GM23338 (cell line): ENCODE measurements around the gene UNC5C. TPM values are rescaled to one million over a fixed set of nuclear protein-coding genes. Genes with fewer than 3 reads are reported as not detected.

Source experiments
- ATAC-seq: fragments of 200-7000 bp; cut with Tn5 transposase; 3 replicates; pipeline ENCODE4 v1.9.1; 2020
- DNase-seq: peaks from one replicate; pipeline ENCODE4 v3.0.0-alpha.2; 2015; ENCODE audit warnings: low spot score
- H2AFZ ChIP-seq: fragments of 200-600 bp; sonication (generic); 2 replicates; pipeline ENCODE4 v1.8.0; 2016; ENCODE audit warnings: antibody characterized with exemption, mild to moderate bottlenecking, moderate library complexity
- H3F3A ChIP-seq: fragments of 200-600 bp; sonication (generic); replicated peaks from 2 replicates; pipeline ENCODE4 v1.8.0; 2017; ENCODE audit warnings: antibody characterized with exemption, mixed run types, low read depth
- H3K27ac ChIP-seq: fragments of 200-600 bp; sonication (generic); 2 replicates; pipeline ENCODE4 v1.6.1; 2016; ENCODE audit warnings: low read depth
- H3K27me3 ChIP-seq: fragments of 200-600 bp; sonication (generic); 2 replicates; pipeline ENCODE4 v1.8.0; 2016; ENCODE audit warnings: mild to moderate bottlenecking, mixed run types, moderate library complexity; ENCODE audit not compliant: insufficient read depth
- H3K36me3 ChIP-seq: fragments of 200-600 bp; sonication (generic); 2 replicates; pipeline ENCODE4 v1.8.0; 2016; ENCODE audit warnings: mild to moderate bottlenecking; ENCODE audit not compliant: insufficient read depth
- H3K4me1 ChIP-seq: fragments of 200-600 bp; sonication (generic); 2 replicates; pipeline ENCODE4 v1.8.0; 2016; ENCODE audit warnings: mild to moderate bottlenecking, moderate library complexity; ENCODE audit not compliant: insufficient read depth
- H3K4me2 ChIP-seq: fragments of 200-600 bp; sonication (generic); 2 replicates; pipeline ENCODE4 v1.7.1; 2017; ENCODE audit warnings: mixed run types
- H3K4me3 ChIP-seq: fragments of 200-600 bp; sonication (generic); 2 replicates; pipeline ENCODE4 v1.6.1; 2016; ENCODE audit warnings: mixed run types
- H3K79me2 ChIP-seq: fragments of 200-600 bp; sonication (generic); replicated peaks from 2 replicates; pipeline ENCODE4 v1.8.0; 2017; ENCODE audit warnings: mild to moderate bottlenecking; ENCODE audit not compliant: insufficient read depth
- H3K9me2 ChIP-seq: fragments of 200-600 bp; sonication (generic); 2 replicates; pipeline ENCODE4 v1.8.0; 2017; ENCODE audit not compliant: insufficient read depth
- H4K20me1 ChIP-seq: fragments of 200-600 bp; sonication (generic); replicated peaks from 2 replicates; pipeline ENCODE4 v1.8.0; 2017; ENCODE audit warnings: mild to moderate bottlenecking; ENCODE audit not compliant: insufficient read depth
- H3K27ac Mint-ChIP-seq: 2 replicates; pipeline ENCODE4 v1.8.0; 2020; ENCODE audit warnings: inconsistent platforms, mild to moderate bottlenecking, moderate library complexity, mixed read lengths
- H3K27me3 Mint-ChIP-seq: 3 replicates; pipeline ENCODE4 v1.8.0; 2022; ENCODE audit warnings: low read depth, mild to moderate bottlenecking, moderate library complexity, mixed read lengths, inconsistent platforms; ENCODE audit not compliant: insufficient read depth, poor library complexity
- H3K36me3 Mint-ChIP-seq: 3 replicates; pipeline ENCODE4 v1.8.0; 2021; ENCODE audit warnings: low read depth, mild to moderate bottlenecking, inconsistent platforms, moderate library complexity, mixed read lengths
- H3K4me1 Mint-ChIP-seq: 3 replicates; pipeline ENCODE4 v1.8.0; 2020; ENCODE audit warnings: mild to moderate bottlenecking, inconsistent platforms, mixed read lengths
- H3K4me3 Mint-ChIP-seq: 3 replicates; pipeline ENCODE4 v1.8.0; 2021; ENCODE audit warnings: moderate library complexity, mild to moderate bottlenecking, inconsistent platforms, mixed read lengths
- H3K9me3 Mint-ChIP-seq: 3 replicates; pipeline ENCODE4 v1.8.0; 2020; ENCODE audit warnings: moderate library complexity, mild to moderate bottlenecking, inconsistent platforms, mixed read lengths
- CREB1 ChIP-seq: fragments of 250-450 bp; sonication (Bioruptor Pico); IDR thresholded peaks from 2 replicates; pipeline ENCODE4 v1.5.0; 2020; ENCODE audit warnings: low read depth, mild to moderate bottlenecking, moderate library complexity
- EZH2 ChIP-seq: fragments of 200-600 bp; sonication (generic); IDR thresholded peaks from one replicate; pipeline ENCODE4 v1.8.0; 2017; ENCODE audit warnings: antibody characterized with exemption, mild to moderate bottlenecking, low read depth; ENCODE audit not compliant: unreplicated experiment
- EZH2phosphoT487 ChIP-seq: fragments of 200-600 bp; sonication (generic); IDR thresholded peaks from one replicate; pipeline ENCODE4 v1.8.1; 2018; ENCODE audit warnings: antibody characterized with exemption; ENCODE audit not compliant: unreplicated experiment
- JUNB ChIP-seq: IDR thresholded peaks from one replicate; pipeline ENCODE4 v1.6.1; 2016; ENCODE audit warnings: antibody characterized with exemption; ENCODE audit not compliant: unreplicated experiment
- NANOG ChIP-seq: IDR thresholded peaks from 2 replicates; pipeline ENCODE4 v1.6.1; 2016; ENCODE audit warnings: antibody characterized with exemption, borderline replicate concordance
- POLR2AphosphoS5 ChIP-seq: IDR thresholded peaks from 2 replicates; pipeline ENCODE4 v1.6.1; 2016; ENCODE audit warnings: antibody characterized with exemption, low read depth
- REST ChIP-seq: IDR thresholded peaks from one replicate; pipeline ENCODE4 v1.6.1; 2018; ENCODE audit warnings: antibody characterized with exemption; ENCODE audit not compliant: unreplicated experiment
- STAT1 ChIP-seq: IDR thresholded peaks from one replicate; pipeline ENCODE4 v1.6.1; 2016; ENCODE audit warnings: antibody characterized with exemption; ENCODE audit not compliant: unreplicated experiment
- ZNF114 ChIP-seq: fragments of 250-450 bp; sonication (Bioruptor Pico); IDR thresholded peaks from 2 replicates; pipeline ENCODE4 v1.5.0; 2020; ENCODE audit warnings: mild to moderate bottlenecking, moderate library complexity
- ZNF331 ChIP-seq: fragments of 250-450 bp; sonication (Bioruptor Pico); IDR thresholded peaks from 2 replicates; pipeline ENCODE4 v1.5.0; 2020; ENCODE audit warnings: low read depth, mild to moderate bottlenecking, moderate library complexity
- polyA plus RNA-seq: library from polyadenylated mRNA; unstranded; fragments of >200 nt; fragmentation: Nextera tagmentation; extraction: Ambion mirVana; gene quantifications from 2 replicates; pipeline ENCODE4 v1.2.1, GENCODE V29; 2016
- total RNA-seq: library from RNA; depleted of rRNA; stranded (reverse); fragments of >200 nt; shearing (Covaris generic); gene quantifications from 2 replicates; pipeline ENCODE4 v1.2.3, GENCODE V29; 2014
- TF ChIP-seq, protein P1 (sequence below), 2 experiments: fragments of 200-600 bp in 1 of 2; sonication (generic) in 1 of 2; conservative IDR thresholded peaks; 2 replicates each; pipeline versions ENCODE4 v1.5.1 to v1.6.1; 2016 to 2017; ENCODE audit warnings: antibody characterized with exemption in 2 of 2, low read depth in 2 of 2, mild to moderate bottlenecking in 2 of 2, moderate library complexity in 1 of 2
- TF ChIP-seq, protein P2 (sequence below): IDR thresholded peaks from 2 replicates; pipeline ENCODE4 v1.6.1; 2016; ENCODE audit warnings: antibody characterized with exemption
- TF ChIP-seq, protein P3 (sequence below): fragments of 250-450 bp; sonication (Bioruptor Pico); IDR thresholded peaks from 2 replicates; pipeline ENCODE4 v1.5.0; 2020; ENCODE audit warnings: mild to moderate bottlenecking, moderate library complexity

The UNC5C gene
- total and polyA plus RNA-seq, 2 experiments from 2014 or later, result 0.08 to 0.21 TPM

DNA sequence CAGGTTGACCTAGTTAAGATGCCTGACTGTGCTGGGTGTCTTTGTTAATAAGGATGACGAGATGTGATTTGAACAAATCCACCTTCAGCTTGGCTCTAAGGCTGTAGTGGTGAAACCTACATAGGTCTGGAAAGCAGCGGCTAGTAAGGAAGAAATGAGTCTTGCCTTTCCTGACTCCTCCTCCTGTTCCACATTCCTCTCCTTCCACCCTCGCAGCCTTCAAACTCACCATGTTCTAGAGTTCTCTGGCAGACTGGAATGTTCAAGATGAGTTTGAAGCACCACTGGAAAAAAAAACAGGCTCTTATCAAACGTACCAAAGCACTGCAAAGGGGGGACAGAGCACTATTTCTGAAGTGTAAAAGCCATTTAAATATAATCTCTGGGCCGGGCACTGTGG is 395.6 kb downstream of the UNC5C start:
- Mint-ChIP-seq H3K4me3 (no peak overlapping the region), H3K27ac (no peak overlapping the region), H3K36me3 (no peaks in the 10 kb centered on the region), H3K27me3 (peaks cover 2% of the 10 kb centered on the region), H3K4me1 (peaks cover 2% of the 10 kb centered on the region; the same call in 1 of the 3 replicates), H3K9me3 (no peaks in the 10 kb centered on the region)
- Histone ChIP-seq H3K27ac (no peak overlapping the region), H3F3A (no peaks in the 10 kb centered on the region), H3K4me3 (no peak overlapping the region), H3K27me3 (no peaks in the 10 kb centered on the region), H3K9me2 (no peaks in the 10 kb centered on the region), H3K4me1 (no peaks in the 10 kb centered on the region), H3K79me2 (no peaks in the 10 kb centered on the region), H3K36me3 (no peaks in the 10 kb centered on the region), H2AFZ (no peak overlapping the region), H4K20me1 (no peaks in the 10 kb centered on the region), H3K4me2 (no peak overlapping the region)
- DNase-seq, result no peak
- TF ChIP-seq, protein P1, sequence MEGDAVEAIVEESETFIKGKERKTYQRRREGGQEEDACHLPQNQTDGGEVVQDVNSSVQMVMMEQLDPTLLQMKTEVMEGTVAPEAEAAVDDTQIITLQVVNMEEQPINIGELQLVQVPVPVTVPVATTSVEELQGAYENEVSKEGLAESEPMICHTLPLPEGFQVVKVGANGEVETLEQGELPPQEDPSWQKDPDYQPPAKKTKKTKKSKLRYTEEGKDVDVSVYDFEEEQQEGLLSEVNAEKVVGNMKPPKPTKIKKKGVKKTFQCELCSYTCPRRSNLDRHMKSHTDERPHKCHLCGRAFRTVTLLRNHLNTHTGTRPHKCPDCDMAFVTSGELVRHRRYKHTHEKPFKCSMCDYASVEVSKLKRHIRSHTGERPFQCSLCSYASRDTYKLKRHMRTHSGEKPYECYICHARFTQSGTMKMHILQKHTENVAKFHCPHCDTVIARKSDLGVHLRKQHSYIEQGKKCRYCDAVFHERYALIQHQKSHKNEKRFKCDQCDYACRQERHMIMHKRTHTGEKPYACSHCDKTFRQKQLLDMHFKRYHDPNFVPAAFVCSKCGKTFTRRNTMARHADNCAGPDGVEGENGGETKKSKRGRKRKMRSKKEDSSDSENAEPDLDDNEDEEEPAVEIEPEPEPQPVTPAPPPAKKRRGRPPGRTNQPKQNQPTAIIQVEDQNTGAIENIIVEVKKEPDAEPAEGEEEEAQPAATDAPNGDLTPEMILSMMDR (conservative IDR thresholded peaks at IDR 0.05; ENCODE audit: low read depth in 2 of 2), result no peak
- TF ChIP-seq POLR2AphosphoS5 (no peak), CREB1 (CRISPR knock-in tag) (no peak), ZNF114 (CRISPR knock-in tag) (no peak), NANOG (no peak), EZH2 (no peak), ZNF331 (CRISPR knock-in tag) (no peak), JUNB (no peak), EZH2phosphoT487 (no peak), STAT1 (no peak), REST (no peak)
- TF ChIP-seq, protein P2, sequence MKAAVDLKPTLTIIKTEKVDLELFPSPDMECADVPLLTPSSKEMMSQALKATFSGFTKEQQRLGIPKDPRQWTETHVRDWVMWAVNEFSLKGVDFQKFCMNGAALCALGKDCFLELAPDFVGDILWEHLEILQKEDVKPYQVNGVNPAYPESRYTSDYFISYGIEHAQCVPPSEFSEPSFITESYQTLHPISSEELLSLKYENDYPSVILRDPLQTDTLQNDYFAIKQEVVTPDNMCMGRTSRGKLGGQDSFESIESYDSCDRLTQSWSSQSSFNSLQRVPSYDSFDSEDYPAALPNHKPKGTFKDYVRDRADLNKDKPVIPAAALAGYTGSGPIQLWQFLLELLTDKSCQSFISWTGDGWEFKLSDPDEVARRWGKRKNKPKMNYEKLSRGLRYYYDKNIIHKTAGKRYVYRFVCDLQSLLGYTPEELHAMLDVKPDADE, result no peak
- TF ChIP-seq, protein P3, sequence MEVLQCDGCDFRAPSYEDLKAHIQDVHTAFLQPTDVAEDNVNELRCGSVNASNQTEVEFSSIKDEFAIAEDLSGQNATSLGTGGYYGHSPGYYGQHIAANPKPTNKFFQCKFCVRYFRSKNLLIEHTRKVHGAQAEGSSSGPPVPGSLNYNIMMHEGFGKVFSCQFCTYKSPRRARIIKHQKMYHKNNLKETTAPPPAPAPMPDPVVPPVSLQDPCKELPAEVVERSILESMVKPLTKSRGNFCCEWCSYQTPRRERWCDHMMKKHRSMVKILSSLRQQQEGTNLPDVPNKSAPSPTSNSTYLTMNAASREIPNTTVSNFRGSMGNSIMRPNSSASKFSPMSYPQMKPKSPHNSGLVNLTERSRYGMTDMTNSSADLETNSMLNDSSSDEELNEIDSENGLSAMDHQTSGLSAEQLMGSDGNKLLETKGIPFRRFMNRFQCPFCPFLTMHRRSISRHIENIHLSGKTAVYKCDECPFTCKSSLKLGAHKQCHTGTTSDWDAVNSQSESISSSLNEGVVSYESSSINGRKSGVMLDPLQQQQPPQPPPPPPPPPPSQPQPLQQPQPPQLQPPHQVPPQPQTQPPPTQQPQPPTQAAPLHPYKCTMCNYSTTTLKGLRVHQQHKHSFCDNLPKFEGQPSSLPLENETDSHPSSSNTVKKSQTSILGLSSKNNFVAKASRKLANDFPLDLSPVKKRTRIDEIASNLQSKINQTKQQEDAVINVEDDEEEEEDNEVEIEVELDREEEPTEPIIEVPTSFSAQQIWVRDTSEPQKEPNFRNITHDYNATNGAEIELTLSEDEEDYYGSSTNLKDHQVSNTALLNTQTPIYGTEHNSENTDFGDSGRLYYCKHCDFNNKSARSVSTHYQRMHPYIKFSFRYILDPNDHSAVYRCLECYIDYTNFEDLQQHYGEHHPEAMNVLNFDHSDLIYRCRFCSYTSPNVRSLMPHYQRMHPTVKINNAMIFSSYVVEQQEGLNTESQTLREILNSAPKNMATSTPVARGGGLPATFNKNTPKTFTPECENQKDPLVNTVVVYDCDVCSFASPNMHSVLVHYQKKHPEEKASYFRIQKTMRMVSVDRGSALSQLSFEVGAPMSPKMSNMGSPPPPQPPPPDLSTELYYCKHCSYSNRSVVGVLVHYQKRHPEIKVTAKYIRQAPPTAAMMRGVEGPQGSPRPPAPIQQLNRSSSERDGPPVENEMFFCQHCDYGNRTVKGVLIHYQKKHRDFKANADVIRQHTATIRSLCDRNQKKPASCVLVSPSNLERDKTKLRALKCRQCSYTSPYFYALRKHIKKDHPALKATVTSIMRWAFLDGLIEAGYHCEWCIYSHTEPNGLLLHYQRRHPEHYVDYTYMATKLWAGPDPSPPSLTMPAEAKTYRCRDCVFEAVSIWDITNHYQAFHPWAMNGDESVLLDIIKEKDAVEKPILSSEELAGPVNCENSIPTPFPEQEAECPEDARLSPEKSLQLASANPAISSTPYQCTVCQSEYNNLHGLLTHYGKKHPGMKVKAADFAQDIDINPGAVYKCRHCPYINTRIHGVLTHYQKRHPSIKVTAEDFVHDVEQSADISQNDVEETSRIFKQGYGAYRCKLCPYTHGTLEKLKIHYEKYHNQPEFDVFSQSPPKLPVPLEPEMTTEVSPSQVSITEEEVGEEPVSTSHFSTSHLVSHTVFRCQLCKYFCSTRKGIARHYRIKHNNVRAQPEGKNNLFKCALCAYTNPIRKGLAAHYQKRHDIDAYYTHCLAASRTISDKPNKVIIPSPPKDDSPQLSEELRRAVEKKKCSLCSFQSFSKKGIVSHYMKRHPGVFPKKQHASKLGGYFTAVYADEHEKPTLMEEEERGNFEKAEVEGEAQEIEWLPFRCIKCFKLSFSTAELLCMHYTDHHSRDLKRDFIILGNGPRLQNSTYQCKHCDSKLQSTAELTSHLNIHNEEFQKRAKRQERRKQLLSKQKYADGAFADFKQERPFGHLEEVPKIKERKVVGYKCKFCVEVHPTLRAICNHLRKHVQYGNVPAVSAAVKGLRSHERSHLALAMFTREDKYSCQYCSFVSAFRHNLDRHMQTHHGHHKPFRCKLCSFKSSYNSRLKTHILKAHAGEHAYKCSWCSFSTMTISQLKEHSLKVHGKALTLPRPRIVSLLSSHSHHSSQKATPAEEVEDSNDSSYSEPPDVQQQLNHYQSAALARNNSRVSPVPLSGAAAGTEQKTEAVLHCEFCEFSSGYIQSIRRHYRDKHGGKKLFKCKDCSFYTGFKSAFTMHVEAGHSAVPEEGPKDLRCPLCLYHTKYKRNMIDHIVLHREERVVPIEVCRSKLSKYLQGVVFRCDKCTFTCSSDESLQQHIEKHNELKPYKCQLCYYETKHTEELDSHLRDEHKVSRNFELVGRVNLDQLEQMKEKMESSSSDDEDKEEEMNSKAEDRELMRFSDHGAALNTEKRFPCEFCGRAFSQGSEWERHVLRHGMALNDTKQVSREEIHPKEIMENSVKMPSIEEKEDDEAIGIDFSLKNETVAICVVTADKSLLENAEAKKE (CRISPR knock-in tag), result no peak
- ATAC-seq, result no peak
